Transverse colon (tissue), 4 donors: ENCODE data around the gene BET1L.

Experiments
- CTCF ChIP-seq, 5 experiments: fragments of 200-600 bp in 3 of 5; fragments of 450-650 bp in 2 of 5; sonication (generic) in 3 of 5; IDR thresholded peaks; 1 replicate in 2 of 5; 2 replicates in 3 of 5; pipeline ENCODE4 v1.5.1; 2016 to 2017; ENCODE audit warnings: antibody characterized with exemption in 5 of 5, inconsistent platforms in 3 of 5, mild to moderate bottlenecking in 2 of 5, moderate library complexity in 1 of 5
- POLR2A ChIP-seq: fragments of 450-650 bp; IDR thresholded peaks from one replicate; pipeline ENCODE4 v1.6.1; 2016; ENCODE audit warnings: antibody characterized with exemption, mild to moderate bottlenecking, moderate library complexity
- POLR2AphosphoS5 ChIP-seq, 3 donors: sonication (generic); formaldehyde crosslinking; IDR thresholded peaks; one replicate each; pipeline ENCODE4 v1.6.1; 2016; ENCODE audit warnings: antibody characterized with exemption in 3 of 3

DNA sequence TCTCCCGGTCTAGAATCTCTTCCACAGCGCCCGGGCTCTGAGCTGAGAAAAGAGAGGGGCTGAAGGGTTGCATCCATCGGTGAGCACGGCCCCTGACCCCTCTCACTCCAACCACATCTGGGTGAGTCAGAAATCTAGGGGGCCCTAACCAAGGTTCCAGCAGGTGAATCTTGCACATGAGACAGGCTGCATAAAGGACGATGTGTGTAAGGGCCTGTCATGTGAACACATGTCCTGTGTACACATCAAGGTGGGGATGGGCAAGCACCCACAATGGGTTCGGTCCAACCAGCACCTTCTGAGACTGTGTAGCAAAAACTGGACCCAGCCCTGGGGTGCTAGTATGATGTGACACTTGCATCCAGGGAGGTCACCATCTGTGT is 1.2 kb downstream of the BET1L start:
- no peak for TF ChIP-seq POLR2AphosphoS5 (IDR thresholded peaks at IDR 0.05)
- TF ChIP-seq CTCF (IDR thresholded peaks at IDR 0.05) = no peak
- TF ChIP-seq POLR2A = no peak
